ENCODE measurements around the gene MBOAT2. TPM values are rescaled to one million over a fixed set of nuclear protein-coding genes. Genes with fewer than 3 reads are reported as not detected.

Gene MBOAT2
- total and polyA plus RNA-seq, 2 of the 13 experiments (the other 11 are each of a cell fraction or from before 2014, with no cell fraction given), result 0.11 to 0.36 TPM

- H3K27ac ChIP-seq (ENCODE audit: extremely low read length, insufficient read depth, low read length), result no peak overlapping the region
- H3K9ac ChIP-seq (ENCODE audit: insufficient read depth, low read depth, low read length), result no peak overlapping the region
- intact Hi-C loops (cut with micrococcal nuclease; ENCODE audit: unreplicated experiment) (no loop called here), in situ Hi-C loops (cut with HindIII; ENCODE audit: extremely low pct_ligation_motif_present, low pct_unique_long_range_greater_than_20kb) (no loop called here)
- no peak overlapping the region for H2AFZ ChIP-seq (ENCODE audit: low read length)
- no TSS peak for BruUV-seq (replicated peaks)
- no peak overlapping the region for H3K4me3 ChIP-seq (replicated peaks in 1 of 3; ENCODE audit: insufficient read depth in 1 of 3, low read depth in 2 of 3, low read length in 3 of 3)
- ChIA-PET CTCF (ENCODE audit: low intra/inter-chr PET ratio, low total read pairs) (no interaction called here), POLR2A (no interaction called here)
- TF ChIP-seq ZNF567 (CRISPR knock-in tag; IDR thresholded peaks at IDR 0.05; ENCODE audit: borderline replicate concordance) (no peak), ELF3 (CRISPR knock-in tag; IDR thresholded peaks at IDR 0.05) (no peak), NFATC3 (CRISPR knock-in tag; IDR thresholded peaks at IDR 0.05) (no peak), ZNF777 (CRISPR knock-in tag; IDR thresholded peaks at IDR 0.05) (no peak), ZNF891 (CRISPR knock-in tag; IDR thresholded peaks at IDR 0.05) (no peak), ZSCAN30 (CRISPR knock-in tag; IDR thresholded peaks at IDR 0.05) (no peak), PATZ1 (CRISPR knock-in tag; IDR thresholded peaks at IDR 0.05) (no peak), BORCS8-MEF2B (CRISPR knock-in tag; IDR thresholded peaks at IDR 0.05) (no peak)
- TF ChIP-seq, protein P1, sequence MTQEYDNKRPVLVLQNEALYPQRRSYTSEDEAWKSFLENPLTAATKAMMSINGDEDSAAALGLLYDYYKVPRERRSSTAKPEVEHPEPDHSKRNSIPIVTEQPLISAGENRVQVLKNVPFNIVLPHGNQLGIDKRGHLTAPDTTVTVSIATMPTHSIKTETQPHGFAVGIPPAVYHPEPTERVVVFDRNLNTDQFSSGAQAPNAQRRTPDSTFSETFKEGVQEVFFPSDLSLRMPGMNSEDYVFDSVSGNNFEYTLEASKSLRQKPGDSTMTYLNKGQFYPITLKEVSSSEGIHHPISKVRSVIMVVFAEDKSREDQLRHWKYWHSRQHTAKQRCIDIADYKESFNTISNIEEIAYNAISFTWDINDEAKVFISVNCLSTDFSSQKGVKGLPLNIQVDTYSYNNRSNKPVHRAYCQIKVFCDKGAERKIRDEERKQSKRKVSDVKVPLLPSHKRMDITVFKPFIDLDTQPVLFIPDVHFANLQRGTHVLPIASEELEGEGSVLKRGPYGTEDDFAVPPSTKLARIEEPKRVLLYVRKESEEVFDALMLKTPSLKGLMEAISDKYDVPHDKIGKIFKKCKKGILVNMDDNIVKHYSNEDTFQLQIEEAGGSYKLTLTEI (CRISPR knock-in tag; conservative IDR thresholded peaks at IDR 0.05), result no peak
- TF ChIP-seq, protein P2, sequence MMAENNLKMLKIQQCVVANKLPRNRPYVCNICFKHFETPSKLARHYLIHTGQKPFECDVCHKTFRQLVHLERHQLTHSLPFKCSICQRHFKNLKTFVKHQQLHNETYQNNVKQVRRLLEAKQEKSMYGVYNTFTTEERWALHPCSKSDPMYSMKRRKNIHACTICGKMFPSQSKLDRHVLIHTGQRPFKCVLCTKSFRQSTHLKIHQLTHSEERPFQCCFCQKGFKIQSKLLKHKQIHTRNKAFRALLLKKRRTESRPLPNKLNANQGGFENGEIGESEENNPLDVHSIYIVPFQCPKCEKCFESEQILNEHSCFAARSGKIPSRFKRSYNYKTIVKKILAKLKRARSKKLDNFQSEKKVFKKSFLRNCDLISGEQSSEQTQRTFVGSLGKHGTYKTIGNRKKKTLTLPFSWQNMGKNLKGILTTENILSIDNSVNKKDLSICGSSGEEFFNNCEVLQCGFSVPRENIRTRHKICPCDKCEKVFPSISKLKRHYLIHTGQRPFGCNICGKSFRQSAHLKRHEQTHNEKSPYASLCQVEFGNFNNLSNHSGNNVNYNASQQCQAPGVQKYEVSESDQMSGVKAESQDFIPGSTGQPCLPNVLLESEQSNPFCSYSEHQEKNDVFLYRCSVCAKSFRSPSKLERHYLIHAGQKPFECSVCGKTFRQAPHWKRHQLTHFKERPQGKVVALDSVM (CRISPR knock-in tag; IDR thresholded peaks at IDR 0.05), result no peak
- H3K79me2 ChIP-seq (ENCODE audit: insufficient read depth, low read length), result no peaks in the 10 kb centered on the region
- 24% methylated on average over 9 of the region's 9 CpGs for WGBS (ENCODE audit: low lambda C conversion rate)
- no peaks in the 10 kb centered on the region for H4K20me1 ChIP-seq (ENCODE audit: insufficient read depth, low read length)
- H3K9me3 ChIP-seq (ENCODE audit: low read length), result no peaks in the 10 kb centered on the region
- H3K4me1 ChIP-seq (ENCODE audit: insufficient read depth, low read length), result peaks cover 13% of the 10 kb centered on the region
- DNase-seq (ENCODE audit: low spot score) (peak; percentile 5), FAIRE-seq (no peak), ATAC-seq (no peak)
- H3K4me2 ChIP-seq (ENCODE audit: low read depth, low read length), result no peak overlapping the region
- H3K27me3 ChIP-seq (ENCODE audit: control insufficient read depth in 1 of 2, insufficient read depth in 2 of 2, low read length in 2 of 2), result peaks cover 0 to 7% of the 10 kb centered on the region in 2 experiments; a peak in 2 of 5 replicates
- H3K36me3 ChIP-seq (replicated peaks in 1 of 2; ENCODE audit: control insufficient read depth in 1 of 2, insufficient read depth in 2 of 2, low read length in 2 of 2), result no peaks in the 10 kb centered on the region
Observed at GRCh38 chr2:8966123-8966908, 37.2 kb downstream of the MBOAT2 start.

Measured in HepG2 (cell line).